Mesenchymal stem cell (in vitro differentiated cells and primary cell): ENCODE data around the gene S100A5.

Source experiments
- DNase-seq: peaks from one replicate; pipeline ENCODE4 v3.0.0-alpha.2; 2013
- H2AFZ ChIP-seq: one replicate; pipeline ENCODE4 v1.6.1; 2013; ENCODE audit warnings: low read depth, mild to moderate bottlenecking, control low read depth, inconsistent platforms, low read length, moderate library complexity
- H2AK5ac ChIP-seq: 2 replicates; pipeline ENCODE4 v1.6.1; 2013; ENCODE audit warnings: low read length, moderate library complexity, mild to moderate bottlenecking, inconsistent platforms; ENCODE audit not compliant: severe bottlenecking
- H2BK120ac ChIP-seq: one replicate; pipeline ENCODE4 v1.6.1; 2013; ENCODE audit warnings: low read depth, mild to moderate bottlenecking, inconsistent platforms, low read length, moderate library complexity
- H2BK12ac ChIP-seq, 2 experiments: one replicate each; pipeline ENCODE4 v1.6.1; 2013; ENCODE audit warnings: inconsistent platforms in 2 of 2, low read length in 2 of 2, mild to moderate bottlenecking in 2 of 2, moderate library complexity in 2 of 2, control low read depth in 1 of 2
- H2BK15ac ChIP-seq: one replicate; pipeline ENCODE4 v1.6.1; 2013; ENCODE audit warnings: mild to moderate bottlenecking, low read depth, inconsistent platforms; ENCODE audit not compliant: poor library complexity, severe bottlenecking
- H2BK5ac ChIP-seq: 2 replicates; pipeline ENCODE4 v1.6.1; 2013; ENCODE audit warnings: low read depth, mild to moderate bottlenecking, low read length, control low read depth, inconsistent platforms; ENCODE audit not compliant: poor library complexity, severe bottlenecking
- H3K14ac ChIP-seq, 2 experiments: one replicate each; pipeline ENCODE4 v1.6.1; 2013; ENCODE audit warnings: inconsistent platforms in 2 of 2, low read length in 2 of 2, control low read depth in 1 of 2, mild to moderate bottlenecking in 1 of 2, moderate library complexity in 1 of 2
- H3K18ac ChIP-seq, 2 experiments: one replicate each; pipeline ENCODE4 v1.6.1; 2013; ENCODE audit warnings: inconsistent platforms in 2 of 2, low read length in 2 of 2, control low read depth in 1 of 2, low read depth in 1 of 2, mild to moderate bottlenecking in 1 of 2
- H3K23ac ChIP-seq, 2 experiments: one replicate each; pipeline ENCODE4 v1.6.1; 2013; ENCODE audit warnings: inconsistent platforms in 2 of 2, low read length in 2 of 2, mild to moderate bottlenecking in 2 of 2, moderate library complexity in 2 of 2, control low read depth in 1 of 2
- H3K27ac ChIP-seq: 2 replicates; pipeline ENCODE4 v1.5.1; 2013; ENCODE audit warnings: mild to moderate bottlenecking, moderate library complexity, low read length, control low read depth, inconsistent platforms; ENCODE audit not compliant: poor library complexity, severe bottlenecking
- H3K27me3 ChIP-seq, 2 experiments: 2 replicates each; pipeline versions ENCODE4 v1.6.1 to v1.7.0; 2013; ENCODE audit warnings: low read length in 2 of 2, mild to moderate bottlenecking in 2 of 2, moderate library complexity in 2 of 2, control low read depth in 1 of 2, inconsistent platforms in 1 of 2; ENCODE audit not compliant: control insufficient read depth in 1 of 2, insufficient read depth in 1 of 2
- H3K36me3 ChIP-seq, 2 experiments: 2 replicates each; pipeline versions ENCODE4 v1.6.1 to v1.7.0; 2013; ENCODE audit warnings: low read length in 2 of 2, control low read depth in 1 of 2, inconsistent platforms in 1 of 2, low read depth in 1 of 2, mild to moderate bottlenecking in 1 of 2; ENCODE audit not compliant: insufficient read depth in 2 of 2, control insufficient read depth in 1 of 2
- H3K4ac ChIP-seq, 2 experiments: one replicate each; pipeline ENCODE4 v1.6.1; 2013; ENCODE audit warnings: inconsistent platforms in 2 of 2, low read length in 2 of 2, mild to moderate bottlenecking in 2 of 2, moderate library complexity in 2 of 2, control low read depth in 1 of 2, low read depth in 1 of 2
- H3K4me1 ChIP-seq: 2 replicates; pipeline ENCODE4 v1.6.1; 2013; ENCODE audit warnings: low read depth, low read length, control low read depth; ENCODE audit not compliant: control insufficient read depth, insufficient read depth
- H3K4me2 ChIP-seq: 2 replicates; pipeline ENCODE4 v1.6.1; 2013; ENCODE audit warnings: low read length, mild to moderate bottlenecking, inconsistent platforms; ENCODE audit not compliant: poor library complexity, severe bottlenecking
- H3K4me3 ChIP-seq, 2 experiments: 2 replicates each; pipeline versions ENCODE4 v1.5.1 to v1.7.0; 2013; ENCODE audit warnings: low read length in 2 of 2, mild to moderate bottlenecking in 2 of 2, control low read depth in 1 of 2, low read depth in 1 of 2; ENCODE audit not compliant: insufficient read depth in 1 of 2
- H3K79me1 ChIP-seq: replicated peaks from 2 replicates; pipeline ENCODE4 v1.6.1; 2013; ENCODE audit warnings: mild to moderate bottlenecking, control low read depth, low read length, inconsistent platforms; ENCODE audit not compliant: poor library complexity, severe bottlenecking
- H3K9ac ChIP-seq: 2 replicates; pipeline ENCODE4 v1.7.0; 2013; ENCODE audit warnings: mild to moderate bottlenecking, low read length, moderate library complexity
- H3K9me3 ChIP-seq: 2 replicates; pipeline ENCODE4 v1.7.0; 2013; ENCODE audit warnings: mild to moderate bottlenecking, low read length; ENCODE audit not compliant: control insufficient read depth
- H4K8ac ChIP-seq: one replicate; pipeline ENCODE4 v1.6.1; 2013; ENCODE audit warnings: inconsistent platforms, mild to moderate bottlenecking, low read length, moderate library complexity
- H4K91ac ChIP-seq: one replicate; pipeline ENCODE4 v1.6.1; 2013; ENCODE audit warnings: mild to moderate bottlenecking, low read length, inconsistent platforms
- WGBS: methylation state at CpG from one replicate; pipeline ENCODE4 v1.1.7; 2013; ENCODE audit warnings: mixed read lengths; 5-methylcytosine and 5-hydroxymethylcytosine counted together

The S100A5 gene

DNA sequence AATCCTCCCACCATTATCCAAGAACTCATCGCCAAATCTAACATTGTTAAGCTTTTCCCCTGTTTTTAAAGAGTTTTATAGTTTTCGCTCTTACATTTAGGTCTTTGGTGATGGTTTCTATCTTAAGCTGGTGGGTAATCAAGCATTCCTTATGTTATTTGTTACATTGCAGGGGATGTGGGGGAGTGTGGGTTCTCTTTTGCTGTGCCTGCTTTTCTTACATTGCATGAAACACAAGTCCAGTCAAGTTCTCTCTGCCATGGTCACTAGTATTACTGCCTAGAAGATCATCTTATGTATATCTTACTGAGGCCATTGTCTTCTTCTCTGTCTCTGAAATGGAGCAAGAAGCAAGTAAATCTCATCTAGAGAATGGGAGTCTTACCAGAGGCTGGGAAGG, 53.0 kb downstream of the S100A5 start:
- no peak overlapping the region for H3K4ac ChIP-seq
- WGBS, result 100% methylated on average over 1 of the region's 2 CpGs
- no peak for DNase-seq

More for the DNA sequence above, 53.0 kb downstream of the S100A5 start:
- Histone ChIP-seq H3K79me1 (no peaks in the 10 kb centered on the region), H2BK12ac (no peak overlapping the region), H3K27ac (no peak overlapping the region), H3K4me1 (no peaks in the 10 kb centered on the region), H2BK120ac (no peak overlapping the region), H4K8ac (no peak overlapping the region), H3K14ac (no peak overlapping the region), H3K27me3 (peaks cover 12 to 43% of the 10 kb centered on the region in 2 experiments), H3K23ac (no peak overlapping the region), H3K9ac (no peak overlapping the region), H2AFZ (no peak overlapping the region), H2BK5ac (no peak overlapping the region), H3K4me2 (no peak overlapping the region), H3K36me3 (no peaks in the 10 kb centered on the region), H3K4me3 (no peak overlapping the region), H2AK5ac (no peak overlapping the region), H3K9me3 (no peaks in the 10 kb centered on the region), H4K91ac (no peak overlapping the region), H2BK15ac (no peak overlapping the region), H3K18ac (no peak overlapping the region)
